ENCODE results near the gene COL23A1.
A peak's percentile ranks its signal among the peaks of the same experiment; 100 is the strongest.

Gene COL23A1

DNA sequence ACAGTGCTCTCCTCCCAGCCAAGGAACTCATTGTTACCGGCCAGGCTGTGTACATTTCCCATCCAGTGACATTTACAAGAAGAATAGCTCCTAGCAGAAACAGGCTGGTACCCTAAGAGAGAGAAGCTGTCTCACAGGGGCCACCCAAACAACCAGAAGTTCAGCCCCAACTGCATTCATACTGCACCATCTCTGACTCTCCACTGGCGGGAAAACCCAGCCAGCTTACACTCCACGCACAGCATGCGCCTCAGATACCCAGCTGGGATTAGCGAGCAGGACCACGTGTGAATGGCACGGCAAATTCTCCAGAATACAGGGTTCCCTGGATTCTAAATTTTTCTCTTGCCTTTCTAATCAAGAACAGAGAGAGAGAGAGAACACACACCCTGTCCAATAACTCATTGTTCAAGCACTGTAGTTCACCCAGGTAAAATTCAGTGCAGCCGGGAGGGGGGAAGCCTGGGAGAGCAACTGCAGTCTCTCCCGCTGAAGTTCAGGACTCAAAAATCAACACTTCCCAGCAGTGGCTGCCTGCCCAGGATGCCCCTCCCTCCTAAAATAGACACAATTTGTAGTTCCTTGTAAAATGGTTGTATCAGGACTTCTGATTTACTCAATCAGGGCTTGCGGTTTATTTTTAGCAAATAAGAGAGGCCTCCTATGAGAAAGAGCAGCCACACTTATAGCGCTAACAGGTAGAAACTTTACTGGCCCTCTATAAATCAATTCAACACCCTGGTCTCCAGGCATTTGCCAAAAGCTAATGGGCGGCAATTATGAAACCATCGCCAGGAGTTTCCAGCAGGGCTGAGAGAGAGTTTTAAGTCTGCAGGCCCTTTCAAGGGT is 2.2 kb downstream of the COL23A1 start:
- no peak for DNase-seq

DNA sequence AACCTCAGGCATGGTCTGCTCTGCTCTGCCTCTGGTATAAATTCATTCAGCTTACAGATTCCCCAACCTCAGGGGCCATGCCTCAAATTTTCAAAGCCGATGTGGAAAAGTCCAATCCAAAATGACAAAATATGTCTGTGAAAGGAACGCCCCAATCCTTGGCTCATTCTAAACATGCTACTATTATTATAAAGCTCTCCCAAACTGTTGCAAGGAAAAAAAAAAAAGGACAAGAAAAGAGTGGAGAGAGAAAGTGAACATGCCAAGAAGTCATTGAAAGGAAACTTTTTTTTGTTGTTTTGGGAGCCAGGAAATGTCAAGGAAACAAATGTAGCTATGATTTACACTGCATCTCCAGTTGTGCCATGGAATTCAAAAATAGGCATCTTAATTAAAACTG is 3.8 kb downstream of the COL23A1 start:
- no peak for DNase-seq

DNA sequence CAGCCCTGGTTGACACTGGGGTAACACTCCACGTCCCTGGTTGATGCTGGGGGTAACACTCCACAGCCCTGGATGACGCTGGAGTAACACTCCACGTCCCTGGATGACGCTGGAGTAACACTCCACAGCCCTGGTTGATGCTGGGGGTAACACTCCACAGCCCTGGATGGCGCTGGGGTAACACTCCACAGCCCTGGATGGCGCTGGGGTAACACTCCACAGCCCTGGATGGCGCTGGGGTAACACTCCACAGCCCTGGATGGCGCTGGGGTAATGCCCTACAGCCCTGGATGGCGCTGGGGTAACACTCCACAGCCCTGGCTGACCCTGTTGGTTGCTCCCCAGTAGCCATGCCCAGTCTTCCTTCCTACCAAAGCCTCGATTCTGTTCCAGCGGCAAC is 4.8 kb downstream of the COL23A1 start:
- DNase-seq = peak; percentile 4

DNA sequence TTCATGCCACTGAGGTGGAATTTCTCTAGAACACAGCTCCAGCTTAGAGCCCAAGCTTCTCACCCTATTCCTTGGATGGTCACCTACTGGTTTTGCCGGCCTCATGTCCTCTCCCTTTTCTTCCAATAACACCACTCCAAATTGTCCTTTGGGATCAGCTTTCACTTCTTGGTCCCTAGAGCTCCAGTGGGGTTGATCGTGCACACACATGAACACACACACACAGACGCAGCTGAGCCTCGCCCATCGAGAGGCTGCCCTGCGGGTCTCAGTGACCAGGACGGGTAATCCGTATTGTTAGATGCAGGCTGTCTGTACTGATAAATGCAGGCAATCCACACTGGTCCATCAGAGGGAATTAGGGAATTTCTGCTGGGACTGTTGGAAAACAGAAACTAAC is 6.9 kb downstream of the COL23A1 start:
- no peak for DNase-seq

DNA sequence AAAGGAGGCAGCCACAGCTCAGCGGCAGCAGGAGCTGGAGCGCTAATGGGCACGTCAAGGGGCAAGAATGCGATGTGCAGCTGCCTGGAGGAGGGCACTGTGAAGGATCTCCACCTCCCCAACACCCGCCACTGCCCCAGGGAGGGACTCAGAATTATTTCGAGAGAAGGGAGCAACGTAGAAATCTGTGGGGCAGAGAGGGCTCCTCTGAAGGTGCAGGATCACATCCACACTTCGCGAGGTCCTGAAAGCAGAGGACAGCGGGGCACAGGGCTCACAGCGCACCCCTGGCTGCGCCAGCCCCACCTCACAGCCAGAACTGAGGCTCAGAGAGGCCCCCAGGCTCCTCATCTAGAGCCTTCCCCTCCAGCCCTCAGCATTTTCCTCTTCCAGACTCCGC is 7.9 kb downstream of the COL23A1 start:
- DNase-seq = no peak

DNA sequence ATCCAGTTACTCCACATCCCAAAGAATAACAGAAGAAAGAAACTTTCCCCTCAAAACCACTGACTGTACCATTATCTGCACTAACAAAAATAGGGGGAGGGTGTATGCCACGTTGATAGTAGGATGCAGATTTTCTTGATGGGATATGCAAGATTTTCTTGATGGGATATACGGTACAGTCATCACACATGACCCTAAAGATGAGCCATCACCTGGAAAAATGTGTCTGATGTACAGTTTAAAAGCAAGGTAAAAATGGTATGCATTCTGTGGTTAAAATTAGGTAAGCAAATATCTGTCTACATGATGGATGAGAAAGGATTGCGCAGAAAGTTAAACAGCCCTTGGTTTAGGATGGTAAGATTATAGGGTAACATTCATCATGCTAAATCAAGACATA is 8.6 kb downstream of the COL23A1 start:
- no peak for DNase-seq

DNA sequence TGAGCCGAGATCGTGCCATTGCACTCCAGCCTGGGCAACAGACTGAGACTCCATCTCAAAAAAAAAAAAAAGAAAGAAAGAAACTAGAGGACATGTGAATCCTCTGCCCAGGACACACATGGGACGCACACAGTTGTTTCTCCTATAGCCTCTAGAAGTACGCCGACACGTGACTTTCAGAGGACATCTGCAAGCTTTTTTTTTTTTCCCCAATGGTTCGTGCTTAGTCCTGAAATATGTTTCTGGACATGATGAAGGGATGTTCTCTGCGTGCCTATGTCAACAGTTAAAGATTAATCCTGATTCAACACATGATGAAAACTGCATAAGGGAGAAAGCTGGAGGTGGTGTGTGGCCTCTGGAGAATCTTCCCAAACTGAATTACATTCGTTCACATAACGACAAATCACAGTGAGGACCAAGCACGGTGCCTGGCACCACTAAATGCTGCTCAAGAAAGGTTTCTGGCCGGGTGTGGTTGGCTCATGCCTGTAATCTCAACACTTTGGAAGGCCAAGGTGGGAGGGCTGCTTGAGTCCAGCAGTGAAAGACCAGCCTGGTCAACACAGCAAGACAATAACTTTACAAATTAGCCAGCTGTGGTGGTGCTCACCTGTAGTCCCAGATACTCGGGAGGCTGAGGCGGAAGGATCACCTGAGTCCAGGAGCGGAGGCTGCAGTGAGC is 9.8 kb downstream of the COL23A1 start:
- DNase-seq = no peak

DNA sequence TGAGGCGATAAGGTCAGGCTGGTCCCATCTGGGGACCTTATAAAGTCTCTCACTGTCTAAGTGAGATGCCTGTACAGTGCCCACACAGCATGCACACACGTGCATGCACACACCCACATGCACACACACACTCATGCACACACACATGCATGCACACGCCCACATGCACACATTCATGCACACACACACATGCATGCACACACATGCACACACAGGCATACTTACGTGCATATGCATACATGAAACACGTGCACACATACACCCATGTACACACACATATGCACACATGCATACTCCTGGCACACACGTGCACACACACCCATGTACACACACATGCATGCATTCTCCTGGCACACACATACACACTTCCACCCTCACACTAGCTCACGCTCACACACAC is 12.2 kb downstream of the COL23A1 start:
- DNase-seq = no peak

DNA sequence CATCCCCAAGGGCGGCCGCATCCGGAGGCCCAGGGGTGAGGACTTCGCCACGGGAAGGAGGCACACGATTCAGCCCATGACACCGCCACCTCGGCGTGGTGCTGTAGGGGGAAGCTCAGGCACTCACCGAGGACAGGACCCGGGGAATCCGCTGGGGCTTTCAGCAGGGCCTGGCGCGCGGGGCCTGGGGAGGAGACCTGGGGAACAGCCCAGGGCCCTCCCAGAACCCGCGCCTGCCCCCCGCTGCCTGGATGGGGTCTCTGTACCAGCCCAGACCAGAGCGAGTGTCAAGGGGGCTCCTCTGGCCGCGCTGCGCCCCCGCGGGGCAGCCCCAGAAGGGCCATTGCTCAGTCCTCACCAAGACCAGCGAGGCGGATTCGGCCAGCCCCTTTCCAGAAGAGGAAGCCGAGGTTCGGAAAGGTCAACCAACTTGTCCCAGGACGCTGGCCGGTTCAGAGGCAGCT is 12.8 kb downstream of the COL23A1 start:
- DNase-seq = no peak

DNA sequence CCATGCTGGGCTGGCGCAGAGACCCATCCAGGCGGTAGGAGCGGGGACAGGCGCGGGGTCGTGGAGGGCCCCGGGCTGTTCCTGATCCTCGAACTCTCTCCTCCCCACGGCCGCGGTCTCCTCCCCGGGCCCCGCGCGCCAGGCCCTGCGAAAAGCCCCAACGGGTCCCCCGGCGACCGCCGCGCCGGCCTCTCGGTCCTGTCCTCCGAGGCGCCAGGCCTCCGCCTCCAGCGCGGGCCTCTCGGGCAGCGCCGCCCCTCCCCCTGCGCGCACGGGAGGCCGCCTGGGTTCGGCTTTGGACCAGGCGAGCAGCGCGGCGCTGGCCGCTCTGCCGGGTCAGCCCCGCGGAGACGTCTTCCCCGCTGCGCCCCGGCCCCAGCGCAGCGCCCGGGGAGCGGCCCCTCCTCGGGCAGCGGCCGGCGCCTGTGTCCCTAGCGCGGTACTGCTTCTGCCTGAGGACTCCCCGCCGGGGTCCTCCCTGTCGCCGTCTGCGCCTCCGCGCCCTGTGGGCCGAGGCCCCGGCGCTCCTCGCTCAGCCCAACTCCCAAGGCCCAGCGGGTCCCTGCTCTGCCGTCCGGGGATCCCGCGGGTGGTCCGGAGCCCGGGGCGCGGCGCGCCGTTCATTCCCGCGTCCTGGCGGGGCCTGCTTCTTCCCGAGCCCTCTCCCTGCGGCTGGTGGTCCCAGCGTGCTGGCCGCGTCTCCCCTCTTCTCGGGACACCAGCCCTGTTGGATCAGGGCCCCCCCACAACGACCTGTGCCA is 13.4 kb downstream of the COL23A1 start:
- DNase-seq = no peak

DNA sequence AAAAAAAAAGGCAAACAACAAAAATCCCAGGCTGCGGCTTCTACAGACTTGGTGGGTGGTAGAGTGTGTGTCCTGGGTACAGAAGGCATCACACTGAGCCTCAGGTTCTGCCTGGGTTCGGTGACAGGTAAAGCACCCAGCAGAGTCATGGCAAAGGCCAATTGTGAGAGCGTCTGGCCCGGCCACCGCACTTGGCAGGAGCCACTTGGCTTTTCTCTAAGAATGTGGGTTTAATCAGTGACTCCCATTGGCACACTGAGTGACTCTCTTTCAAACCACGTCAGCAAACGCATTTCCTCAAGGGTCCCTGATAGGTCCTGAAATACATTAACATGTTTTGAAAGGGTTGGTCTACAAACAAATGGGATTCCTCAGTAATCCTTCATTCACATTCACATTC is 17.0 kb downstream of the COL23A1 start:
- no peak for DNase-seq

DNA sequence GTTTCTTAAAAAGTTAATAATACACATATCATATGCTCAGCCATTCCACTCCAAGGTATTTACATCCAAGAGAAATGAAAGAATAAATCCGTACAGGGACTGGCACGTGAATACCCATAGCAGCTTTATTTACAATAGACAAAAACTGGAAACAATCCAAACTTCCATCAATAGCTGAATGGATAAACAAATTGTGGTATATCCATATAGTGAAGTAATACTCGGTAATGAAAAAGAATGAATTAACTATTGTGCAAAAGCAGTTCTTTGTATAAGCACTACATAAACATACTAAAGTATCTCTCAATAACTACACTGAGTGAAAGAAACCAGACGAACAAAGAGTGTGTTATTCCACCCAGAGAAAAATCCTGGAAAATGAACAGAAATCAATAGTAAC is 17.6 kb downstream of the COL23A1 start:
- DNase-seq = no peak

DNA sequence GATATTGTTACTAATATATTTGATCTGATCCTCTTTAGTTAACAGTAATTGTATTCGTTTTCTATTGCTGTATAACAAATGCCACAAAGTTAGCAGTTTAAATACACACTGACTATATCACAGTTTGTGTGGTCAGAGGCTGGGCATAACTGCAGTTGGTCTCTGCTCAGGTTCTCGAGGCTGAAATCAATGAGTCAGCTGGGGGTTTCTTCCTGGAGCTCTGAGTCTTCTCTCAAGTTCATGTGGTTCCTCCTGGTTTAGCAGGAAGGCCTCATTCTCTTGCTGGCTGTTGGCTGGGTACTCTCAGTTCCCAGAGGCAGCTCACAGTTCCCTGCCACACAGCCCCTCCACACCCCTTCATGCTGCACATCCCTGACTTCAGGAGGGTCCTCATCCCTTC is 20.7 kb downstream of the COL23A1 start:
- DNase-seq = no peak

DNA sequence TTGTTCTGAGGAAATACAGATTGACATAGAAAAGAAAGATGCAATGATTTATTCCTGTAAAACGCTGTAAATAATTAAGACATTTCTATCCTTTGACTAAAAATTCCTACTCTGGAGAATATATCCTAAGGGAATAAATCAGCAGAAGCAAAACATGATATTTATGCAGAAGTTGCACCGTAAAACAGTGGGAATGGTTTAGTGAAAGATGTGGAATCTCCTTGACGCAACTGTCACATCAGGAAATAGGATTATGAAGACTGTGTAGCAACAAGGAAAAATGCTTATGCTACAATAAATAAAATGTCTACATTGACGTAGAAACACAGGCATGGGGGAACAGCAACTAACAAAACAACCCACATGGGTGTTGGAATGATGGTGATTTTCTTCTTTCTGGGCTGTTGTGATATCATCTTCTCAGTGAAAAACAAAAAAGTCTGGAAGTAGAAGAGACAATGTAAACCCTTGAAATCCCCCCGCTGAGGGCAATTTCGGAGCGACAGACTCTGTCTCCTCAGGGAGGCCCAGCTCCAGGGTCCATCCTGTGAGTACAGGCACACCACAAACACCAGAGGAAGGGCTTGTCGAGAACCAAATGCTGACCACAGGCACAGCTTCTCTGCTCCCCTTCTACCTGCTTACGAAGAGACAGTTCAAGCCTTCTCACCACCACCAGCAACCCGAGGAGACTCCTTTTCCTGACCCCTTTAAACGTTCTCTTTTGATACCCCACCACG is 25.2 kb downstream of the COL23A1 start:
- DNase-seq = no peak

DNA sequence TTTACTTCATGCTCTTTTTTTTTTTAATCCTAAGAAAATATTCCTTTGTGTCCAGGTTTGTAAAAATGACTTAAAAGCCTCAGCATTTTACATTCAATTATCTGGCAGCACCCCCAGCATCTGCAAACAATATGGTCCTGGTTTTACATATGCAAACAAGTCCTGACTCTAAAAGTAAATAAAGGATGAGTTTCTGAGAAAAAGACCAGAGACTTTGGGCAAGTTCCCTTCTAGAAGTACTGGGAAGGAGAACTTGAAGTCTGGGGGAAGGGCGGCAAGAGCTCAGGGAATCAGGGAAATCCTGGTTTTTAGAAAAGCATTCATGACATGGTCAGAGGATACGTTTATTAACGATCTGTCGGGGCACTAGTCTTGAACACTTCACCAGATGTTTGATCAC is 25.8 kb downstream of the COL23A1 start:
- DNase-seq = no peak

DNA sequence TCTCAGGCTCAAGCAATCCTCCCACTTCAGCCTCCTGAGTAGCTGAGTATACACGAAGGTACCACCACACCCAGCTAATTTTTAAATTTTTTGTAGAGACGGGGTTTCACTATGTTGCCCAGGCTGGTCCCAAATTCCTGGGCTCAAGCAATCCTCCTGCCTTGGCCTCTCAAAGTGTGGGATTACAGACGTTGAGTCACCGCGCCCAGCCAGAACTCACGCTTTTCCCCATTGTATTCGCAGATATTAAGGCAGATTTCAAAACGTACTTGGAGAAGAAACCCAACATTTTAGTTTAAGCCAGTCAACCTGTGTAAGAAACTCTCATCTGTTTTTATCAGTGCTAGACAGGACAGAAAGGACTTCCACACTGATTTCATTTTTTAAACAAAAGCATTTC is 26.6 kb downstream of the COL23A1 start:
- DNase-seq = no peak

DNA sequence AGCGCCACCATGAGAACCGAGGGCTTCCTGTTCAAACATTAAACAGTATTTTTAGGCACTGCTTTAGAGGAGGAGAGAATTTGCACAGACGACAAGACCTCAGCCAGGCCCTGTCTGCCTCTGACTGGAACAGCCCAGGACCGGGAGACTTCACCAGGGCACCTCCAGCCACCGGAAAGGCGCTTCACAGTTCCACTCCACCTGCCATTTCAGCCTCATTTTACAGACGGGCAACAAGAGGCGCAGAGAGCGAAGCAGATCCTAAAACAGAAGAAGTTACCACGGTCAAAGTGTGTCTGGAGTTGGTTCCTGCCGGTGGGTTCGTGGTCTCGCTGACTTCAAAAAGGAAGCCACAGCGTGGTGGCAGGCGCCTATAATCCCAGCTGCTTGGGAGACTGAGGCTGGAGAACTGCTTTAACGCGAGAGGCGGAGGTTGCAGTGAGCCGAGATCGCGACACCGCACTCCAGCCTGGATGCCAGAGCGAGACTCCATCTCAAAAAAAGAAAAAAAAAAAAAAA is 28.4 kb downstream of the COL23A1 start:
- DNase-seq = no peak

DNA sequence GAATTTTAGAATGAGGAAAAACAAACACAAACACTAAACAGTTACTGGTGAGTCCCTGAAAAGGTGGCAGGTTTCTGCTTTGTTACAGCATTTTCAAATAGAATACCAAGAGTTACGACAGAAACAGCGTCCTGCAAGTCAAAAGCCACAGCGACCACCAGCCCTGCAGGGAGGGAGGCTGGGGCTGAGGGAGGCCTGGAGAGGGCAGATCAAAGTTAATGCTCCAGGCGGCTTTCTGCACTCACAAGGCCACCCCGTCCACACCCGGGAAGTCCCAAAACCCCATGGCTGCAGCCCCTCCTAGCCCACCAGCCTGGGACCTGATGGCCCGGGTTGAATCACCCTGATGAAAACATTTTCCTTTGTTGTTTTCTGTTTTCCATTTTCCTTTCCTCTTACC is 29.3 kb downstream of the COL23A1 start:
- no peak for DNase-seq

DNA sequence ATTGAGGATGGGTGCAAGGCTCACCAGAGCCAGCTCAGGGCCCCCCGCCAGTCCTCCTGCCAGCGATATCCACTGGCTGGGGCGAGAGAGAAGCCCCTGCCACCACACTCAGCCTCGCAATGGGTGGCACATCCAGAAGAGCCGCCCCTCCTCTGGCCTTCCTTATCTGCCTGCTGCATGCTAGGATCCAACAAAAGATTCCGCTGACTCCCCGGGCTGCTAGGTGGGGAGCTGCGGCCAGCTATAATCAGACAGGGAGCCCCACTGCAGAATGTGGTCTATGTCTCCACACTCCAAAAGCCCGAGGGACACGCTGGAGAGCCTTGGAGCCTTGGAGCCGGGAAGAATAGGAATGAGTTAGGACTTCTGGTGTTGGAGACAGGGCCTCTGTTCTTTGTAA is 32.8 kb downstream of the COL23A1 start:
- no peak for DNase-seq

DNA sequence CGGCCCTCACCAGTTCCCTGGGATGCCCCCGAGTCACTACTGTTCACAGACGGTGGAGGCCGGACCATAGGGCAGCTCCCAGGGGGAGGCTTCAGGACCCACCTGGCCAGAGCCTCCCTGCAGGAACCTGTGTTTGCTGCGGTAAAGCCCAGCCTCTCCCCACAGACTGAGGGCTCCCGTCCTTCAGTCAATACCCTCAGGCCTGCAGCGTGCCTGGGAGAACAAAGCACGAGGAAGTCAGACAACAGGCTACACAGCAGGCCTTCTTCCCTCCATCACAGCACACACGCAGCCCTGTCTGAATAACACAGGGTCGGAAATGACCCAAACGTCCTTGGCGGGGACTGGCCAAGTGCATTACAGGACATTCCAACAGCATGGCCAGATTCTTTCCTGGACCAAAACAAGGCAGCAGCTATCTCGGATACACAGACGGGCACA is 34.4 kb downstream of the COL23A1 start:
- DNase-seq = no peak

DNA sequence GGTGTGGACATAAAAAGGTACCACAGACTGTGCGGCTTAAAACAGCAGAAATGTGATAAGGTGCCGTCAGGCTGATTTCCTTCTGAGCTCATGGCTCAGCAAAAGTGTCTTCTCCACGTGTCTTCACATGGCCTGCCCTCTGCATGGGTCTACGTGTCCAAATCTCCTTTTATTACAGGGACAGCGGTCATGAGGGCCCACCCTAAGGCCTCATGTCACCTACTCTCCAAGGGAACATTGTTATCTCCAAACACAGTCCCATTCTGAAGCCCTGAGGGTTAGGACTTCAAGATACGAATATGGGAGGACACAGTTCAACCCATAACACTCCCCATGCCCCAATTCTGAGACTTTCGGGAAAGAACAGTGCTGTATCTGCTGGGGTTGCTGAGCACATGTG is 35.2 kb downstream of the COL23A1 start:
- no peak for DNase-seq

DNA sequence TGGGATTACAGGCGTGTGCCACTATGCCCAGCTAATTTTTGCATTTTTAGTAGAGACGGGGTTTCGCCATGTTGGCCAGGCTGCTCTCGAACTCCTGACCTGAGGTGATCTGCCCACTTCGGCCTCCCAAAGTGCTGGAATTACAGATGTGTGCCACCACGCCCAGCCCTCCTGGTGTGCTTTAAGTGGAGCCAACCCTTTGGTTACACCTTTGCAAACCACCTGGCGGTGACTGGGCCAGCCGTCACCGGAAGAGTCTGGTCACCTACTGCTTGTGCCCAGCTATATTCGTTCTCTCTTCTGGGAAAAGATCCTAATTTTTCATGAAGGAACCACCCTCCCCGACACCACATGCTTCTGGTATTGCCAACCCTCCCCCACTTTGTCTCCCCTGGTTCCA is 35.9 kb downstream of the COL23A1 start:
- DNase-seq = no peak

DNA sequence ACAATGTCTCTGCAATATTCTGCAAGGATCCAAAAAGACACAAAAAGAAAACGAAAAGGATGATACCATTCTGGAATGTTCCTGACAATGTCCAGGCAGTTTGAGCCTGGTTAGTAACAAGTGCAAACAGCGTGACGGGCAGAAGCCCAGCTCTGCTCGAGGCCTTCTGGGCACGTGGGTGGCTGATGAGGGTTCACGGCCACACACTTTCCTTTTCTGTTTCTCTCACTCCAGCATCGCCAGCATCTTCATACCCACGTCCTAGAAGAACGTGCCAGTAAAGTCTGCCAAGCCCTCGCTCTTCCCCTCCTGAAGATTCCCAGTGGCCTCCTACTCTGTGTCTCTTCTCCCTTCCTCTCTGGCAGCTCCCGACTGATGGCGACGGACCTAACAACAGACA is 36.7 kb downstream of the COL23A1 start:
- DNase-seq = no peak
